Tibial nerve (tissue), 3 donors: ENCODE measurements around the gene EIF4A2.

Source experiments
- CTCF ChIP-seq, 5 experiments: fragments of 200-600 bp in 3 of 5; fragments of 450-650 bp in 2 of 5; sonication (generic) in 3 of 5; IDR thresholded peaks; one replicate each; pipeline ENCODE4 v1.5.1; 2016 to 2019; ENCODE audit warnings: antibody characterized with exemption in 5 of 5, mild to moderate bottlenecking in 3 of 5, moderate library complexity in 2 of 5
- POLR2A ChIP-seq, 2 donors: fragments of 450-650 bp; IDR thresholded peaks; one replicate each; pipeline ENCODE4 v1.6.1; 2017; ENCODE audit warnings: antibody characterized with exemption in 2 of 2, mild to moderate bottlenecking in 2 of 2, moderate library complexity in 2 of 2

DNA sequence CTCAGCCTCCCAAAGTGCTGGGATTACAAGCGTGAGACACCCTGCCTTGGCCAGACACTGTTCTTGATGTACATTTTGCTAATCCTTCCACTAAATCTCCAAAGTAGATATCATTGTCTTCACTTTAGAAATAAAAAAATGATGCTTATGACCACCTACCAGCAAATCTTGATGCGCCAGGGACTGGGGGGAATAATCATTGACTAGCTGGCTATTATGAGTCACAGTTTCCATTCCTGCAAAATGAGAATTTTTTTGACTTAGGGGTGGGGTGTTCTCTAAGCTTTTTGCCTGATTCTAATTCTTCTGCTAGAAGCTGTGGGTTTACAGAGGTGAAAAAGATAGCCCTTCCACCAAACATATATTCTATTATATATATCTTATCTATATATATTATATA is 40.0 kb downstream of the EIF4A2 start:
- TF ChIP-seq POLR2A (IDR thresholded peaks at IDR 0.05) (no peak), CTCF (IDR thresholded peaks at IDR 0.05) (no peak)
